ENCODE results near the gene SLC25A34.

SLC25A34 gene

GRCh38 chr1:15775706-15776105 lies 39.6 kb downstream of the SLC25A34 start:
- no peak for DNase-seq (ENCODE audit: low read depth)

DNA sequence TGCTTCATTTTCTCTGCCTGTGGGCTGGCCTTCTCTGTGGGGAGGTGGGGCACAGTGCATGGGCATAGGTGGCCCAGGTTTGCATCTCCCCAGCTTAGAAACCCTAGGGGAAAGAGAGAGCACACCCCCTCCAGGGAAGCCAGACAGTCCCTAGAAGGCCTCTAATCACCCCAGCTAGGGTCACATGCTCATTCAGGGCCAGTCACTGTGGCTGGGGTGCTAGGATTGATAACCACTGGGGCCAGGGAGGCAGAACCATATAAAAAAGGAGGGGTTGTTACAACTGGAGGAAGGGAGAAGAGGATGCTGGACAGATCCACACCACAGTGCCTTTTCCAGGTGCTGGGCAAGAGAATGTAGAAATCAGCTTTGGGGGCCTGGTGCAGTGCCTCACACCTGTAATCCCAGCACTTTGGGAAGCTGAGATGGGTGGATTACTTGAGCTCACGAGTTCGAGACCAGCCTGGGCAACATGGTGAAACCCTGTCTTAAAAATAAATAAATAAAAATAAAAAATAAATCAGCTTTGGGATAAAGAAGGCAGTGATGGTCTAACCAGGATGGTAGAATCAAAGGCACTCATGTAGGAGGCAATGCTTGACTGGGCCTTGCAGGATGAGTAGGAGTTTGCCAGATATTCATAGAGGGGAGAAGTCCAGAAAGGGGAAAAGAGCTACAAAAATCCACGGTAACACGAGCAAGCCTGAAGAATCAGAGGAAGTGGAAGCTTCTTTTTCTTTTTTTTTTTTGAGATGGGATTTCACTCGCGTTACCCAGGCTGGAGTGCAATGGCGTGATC lies 42.0 kb downstream of the SLC25A34 start:
- DNase-seq (ENCODE audit: low read depth): no peak

DNA sequence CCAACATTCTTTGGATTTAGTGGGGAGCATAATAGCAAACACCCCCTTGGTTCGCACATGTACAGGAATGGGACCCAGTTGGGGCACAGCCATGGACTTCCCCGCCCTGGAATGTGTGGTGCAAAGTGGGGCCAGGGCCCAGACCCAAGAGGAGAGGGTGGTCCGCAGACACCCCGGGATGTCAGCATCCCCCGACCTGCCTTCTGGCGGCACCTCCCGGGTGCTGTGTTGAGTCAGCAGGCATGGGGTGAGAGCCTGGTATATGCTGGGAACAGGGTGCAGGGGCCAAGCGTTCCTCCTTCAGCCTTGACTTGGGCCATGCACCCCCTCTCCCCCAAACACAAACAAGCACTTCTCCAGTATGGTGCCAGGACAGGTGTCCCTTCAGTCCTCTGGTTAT lies 49.6 kb downstream of the SLC25A34 start:
- DNase-seq (ENCODE audit: low read depth): no peak

- DNase-seq (ENCODE audit: low read depth): no peak
These were observed 50.5 kb downstream of the SLC25A34 start for GRCh38 chr1:15786581-15786980.

DNA sequence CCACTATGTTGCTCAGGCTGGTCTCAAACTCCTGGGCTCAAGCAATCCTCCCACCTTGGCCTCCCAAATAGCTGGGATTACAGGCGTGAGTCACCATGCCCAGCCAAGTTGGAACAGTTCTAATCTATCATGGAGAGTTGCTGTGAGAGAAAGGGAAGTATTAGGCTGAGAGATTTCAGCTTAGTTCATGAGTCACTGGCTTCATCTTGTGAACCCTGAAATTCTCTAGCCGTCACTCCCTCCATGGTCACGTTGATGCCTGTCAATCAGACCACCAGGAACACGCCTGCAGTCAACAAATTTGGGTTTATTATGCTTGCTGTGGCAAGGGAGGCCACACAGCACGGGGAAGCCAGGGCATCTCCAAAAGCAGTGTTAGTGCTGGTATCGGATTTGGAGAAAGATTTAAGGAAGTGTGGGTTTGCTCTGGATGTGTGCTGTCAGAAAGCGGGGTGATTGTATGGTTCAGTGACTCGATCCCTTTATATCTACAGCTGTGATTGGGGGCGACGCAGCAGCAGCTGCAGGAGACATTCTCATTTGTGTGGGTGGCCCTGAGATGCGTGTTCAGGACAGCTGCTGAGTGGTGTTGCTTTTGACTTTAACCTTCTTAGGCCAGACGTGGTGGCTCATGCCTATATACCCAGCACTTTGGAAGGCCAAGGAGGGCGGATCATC lies 52.7 kb downstream of the SLC25A34 start:
- DNase-seq (ENCODE audit: low read depth): no peak
